HCT116 (cell line): Measurements from ENCODE around the gene PPP1R12C.

Experiments used
- CEBPB ChIP-seq: IDR thresholded peaks from 2 replicates; pipeline ENCODE4 v1.6.1; 2012; ENCODE audit warnings: low read depth
- EZH2phosphoT487 ChIP-seq: fragments of 200-600 bp; IDR thresholded peaks from 2 replicates; pipeline ENCODE4 v1.6.1; 2018; ENCODE audit warnings: antibody characterized with exemption, borderline replicate concordance
- POLR2A ChIP-seq: IDR thresholded peaks from 2 replicates; pipeline ENCODE4 v1.7.0; 2011; ENCODE audit warnings: borderline replicate concordance; ENCODE audit not compliant: insufficient read depth, insufficient read length; ENCODE audit errors: extremely low read depth
- TF ChIP-seq, protein P1 (sequence below), 3 experiments: fragments of 200-600 bp in 1 of 3; sonication (generic) in 1 of 3; IDR thresholded peaks in 2 of 3; conservative IDR thresholded peaks in 1 of 3; 2 replicates each; pipeline ENCODE4 v1.5.1; 2012 to 2017; ENCODE audit warnings: low read depth in 2 of 3, low read length in 2 of 3, antibody characterized with exemption in 1 of 3, borderline replicate concordance in 1 of 3, control low read depth in 1 of 3, mild to moderate bottlenecking in 1 of 3, mixed read lengths in 1 of 3, mixed run types in 1 of 3, moderate library complexity in 1 of 3; ENCODE audit not compliant: insufficient read depth in 1 of 3

DNA sequence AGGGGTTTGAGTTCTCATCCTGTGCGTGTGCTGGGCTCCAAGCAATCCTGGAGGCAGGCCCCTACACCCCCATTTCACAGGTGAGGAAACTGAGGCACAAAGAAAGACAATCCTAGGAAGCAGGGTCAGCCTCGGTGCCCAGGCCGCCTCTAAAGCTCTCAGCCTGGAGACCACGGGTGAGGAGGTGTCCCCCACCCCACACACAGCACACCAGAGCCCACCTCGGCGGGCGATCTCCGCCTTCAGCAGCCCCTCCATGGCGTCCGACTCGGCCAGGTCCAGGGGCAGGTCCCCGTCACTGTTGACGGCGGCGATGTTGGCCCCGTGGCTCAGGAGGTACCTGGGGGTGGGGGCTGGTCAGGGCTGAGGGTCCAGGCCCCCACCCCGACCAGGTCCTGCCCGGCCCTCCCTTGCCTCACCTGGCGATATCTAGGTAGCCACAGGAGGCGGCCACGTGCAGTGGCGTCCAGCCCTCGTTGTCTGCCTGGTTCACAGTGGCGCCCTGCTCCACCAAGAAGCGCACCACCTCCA, 5.1 kb downstream of the PPP1R12C start:
- TF ChIP-seq, protein P1, sequence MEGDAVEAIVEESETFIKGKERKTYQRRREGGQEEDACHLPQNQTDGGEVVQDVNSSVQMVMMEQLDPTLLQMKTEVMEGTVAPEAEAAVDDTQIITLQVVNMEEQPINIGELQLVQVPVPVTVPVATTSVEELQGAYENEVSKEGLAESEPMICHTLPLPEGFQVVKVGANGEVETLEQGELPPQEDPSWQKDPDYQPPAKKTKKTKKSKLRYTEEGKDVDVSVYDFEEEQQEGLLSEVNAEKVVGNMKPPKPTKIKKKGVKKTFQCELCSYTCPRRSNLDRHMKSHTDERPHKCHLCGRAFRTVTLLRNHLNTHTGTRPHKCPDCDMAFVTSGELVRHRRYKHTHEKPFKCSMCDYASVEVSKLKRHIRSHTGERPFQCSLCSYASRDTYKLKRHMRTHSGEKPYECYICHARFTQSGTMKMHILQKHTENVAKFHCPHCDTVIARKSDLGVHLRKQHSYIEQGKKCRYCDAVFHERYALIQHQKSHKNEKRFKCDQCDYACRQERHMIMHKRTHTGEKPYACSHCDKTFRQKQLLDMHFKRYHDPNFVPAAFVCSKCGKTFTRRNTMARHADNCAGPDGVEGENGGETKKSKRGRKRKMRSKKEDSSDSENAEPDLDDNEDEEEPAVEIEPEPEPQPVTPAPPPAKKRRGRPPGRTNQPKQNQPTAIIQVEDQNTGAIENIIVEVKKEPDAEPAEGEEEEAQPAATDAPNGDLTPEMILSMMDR (IDR thresholded peaks at IDR 0.05 in 2 of 3, conservative IDR thresholded peaks at IDR 0.05 in 1 of 3; ENCODE audit: borderline replicate concordance in 1 of 3, insufficient read depth in 1 of 3, low read depth in 2 of 3, low read length in 2 of 3) = no peak
- no peak for TF ChIP-seq POLR2A
- no peak for TF ChIP-seq CEBPB
- TF ChIP-seq EZH2phosphoT487 = no peak
